ENCODE results near the gene STAG1.
"Not testable (repeated sequence)": the region's sequence is repeated elsewhere in the genome, so short reads cannot be mapped to it uniquely, and the experiment has no call there.

DNA sequence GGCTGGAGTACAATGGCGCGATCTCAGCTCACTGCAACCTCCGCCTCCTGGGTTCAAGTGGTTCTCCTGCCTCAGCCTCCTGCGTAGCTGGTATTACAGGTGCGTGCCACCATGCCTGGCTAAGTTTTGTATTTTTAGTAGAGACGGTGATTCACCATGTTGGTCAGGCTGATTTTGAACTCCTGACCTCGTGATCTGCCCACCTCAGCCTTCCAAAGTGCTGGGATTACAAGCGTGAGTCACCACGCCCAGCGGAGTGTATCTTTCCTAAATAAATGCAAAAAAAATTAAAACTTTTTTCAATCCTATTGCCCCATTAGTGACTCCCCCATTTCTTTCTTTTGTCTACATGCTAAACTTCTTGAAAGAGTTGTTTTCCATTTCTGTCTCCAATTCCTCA is 49.0 kb upstream of the STAG1 start:
- TF ChIP-seq, protein P1, sequence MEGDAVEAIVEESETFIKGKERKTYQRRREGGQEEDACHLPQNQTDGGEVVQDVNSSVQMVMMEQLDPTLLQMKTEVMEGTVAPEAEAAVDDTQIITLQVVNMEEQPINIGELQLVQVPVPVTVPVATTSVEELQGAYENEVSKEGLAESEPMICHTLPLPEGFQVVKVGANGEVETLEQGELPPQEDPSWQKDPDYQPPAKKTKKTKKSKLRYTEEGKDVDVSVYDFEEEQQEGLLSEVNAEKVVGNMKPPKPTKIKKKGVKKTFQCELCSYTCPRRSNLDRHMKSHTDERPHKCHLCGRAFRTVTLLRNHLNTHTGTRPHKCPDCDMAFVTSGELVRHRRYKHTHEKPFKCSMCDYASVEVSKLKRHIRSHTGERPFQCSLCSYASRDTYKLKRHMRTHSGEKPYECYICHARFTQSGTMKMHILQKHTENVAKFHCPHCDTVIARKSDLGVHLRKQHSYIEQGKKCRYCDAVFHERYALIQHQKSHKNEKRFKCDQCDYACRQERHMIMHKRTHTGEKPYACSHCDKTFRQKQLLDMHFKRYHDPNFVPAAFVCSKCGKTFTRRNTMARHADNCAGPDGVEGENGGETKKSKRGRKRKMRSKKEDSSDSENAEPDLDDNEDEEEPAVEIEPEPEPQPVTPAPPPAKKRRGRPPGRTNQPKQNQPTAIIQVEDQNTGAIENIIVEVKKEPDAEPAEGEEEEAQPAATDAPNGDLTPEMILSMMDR (IDR thresholded peaks at IDR 0.05) = not testable (repeated sequence)
- not testable (repeated sequence) for TF ChIP-seq POLR2A (IDR thresholded peaks at IDR 0.05)

Measured in stomach (tissue), 4 donors.